ENCODE results near the gene NISCH.

The NISCH gene

GRCh38 chr3:52487788-52488691 lies 32.6 kb downstream of the NISCH start:
- Histone ChIP-seq H3K27me3 (replicated peaks; ENCODE audit: insufficient read depth, low read length) (no peaks in the 10 kb centered on the region), H3K9ac (ENCODE audit: low read length) (no peak overlapping the region), H3K4me2 (ENCODE audit: low read depth, low read length) (no peak overlapping the region), H3F3A (ENCODE audit: insufficient read depth, low read length) (no peaks in the 10 kb centered on the region), H3K4me3 (ENCODE audit: low read length) (no peak overlapping the region), H3K79me2 (ENCODE audit: low read length) (no peaks in the 10 kb centered on the region), H4K20me1 (ENCODE audit: insufficient read depth, low read length) (no peaks in the 10 kb centered on the region), H3K27ac (ENCODE audit: low read length) (no peak overlapping the region), H2AFZ (ENCODE audit: low read length) (no peak overlapping the region), H3K36me3 (replicated peaks; ENCODE audit: insufficient read depth, low read length) (no peaks in the 10 kb centered on the region), H3K4me1 (ENCODE audit: low read length) (no peaks in the 10 kb centered on the region), H3K9me3 (replicated peaks; ENCODE audit: insufficient read depth, low read length) (no peaks in the 10 kb centered on the region), H3K9me2 (replicated peaks; ENCODE audit: insufficient read depth, low read length) (no peaks in the 10 kb centered on the region)
- DNase-seq: no peak
- TF ChIP-seq EZH2phosphoT487 (IDR thresholded peaks at IDR 0.05; ENCODE audit: low read length) (no peak), CTCF (IDR thresholded peaks at IDR 0.05; ENCODE audit: low read length) (no peak), EZH2 (optimal IDR thresholded peaks at IDR 0.05; ENCODE audit: low read depth, low read length) (no peak)

- H3K9me2 ChIP-seq (replicated peaks; ENCODE audit: insufficient read depth, low read length): no peaks in the 10 kb centered on the region
- DNase-seq: no peak
- no peak overlapping the region for H2AFZ ChIP-seq (ENCODE audit: low read length)
- no peak overlapping the region for H3K4me3 ChIP-seq (ENCODE audit: low read length)
- no peaks in the 10 kb centered on the region for H3K9me3 ChIP-seq (replicated peaks; ENCODE audit: insufficient read depth, low read length)
- H3F3A ChIP-seq (ENCODE audit: insufficient read depth, low read length): no peaks in the 10 kb centered on the region
- no peaks in the 10 kb centered on the region for H4K20me1 ChIP-seq (ENCODE audit: insufficient read depth, low read length)
- no peaks in the 10 kb centered on the region for H3K27me3 ChIP-seq (replicated peaks; ENCODE audit: insufficient read depth, low read length)
- H3K27ac ChIP-seq (ENCODE audit: low read length): no peak overlapping the region
- H3K36me3 ChIP-seq (replicated peaks; ENCODE audit: insufficient read depth, low read length): no peaks in the 10 kb centered on the region
- no peaks in the 10 kb centered on the region for H3K79me2 ChIP-seq (ENCODE audit: low read length)
- no peaks in the 10 kb centered on the region for H3K4me1 ChIP-seq (ENCODE audit: low read length)
- TF ChIP-seq EZH2phosphoT487 (IDR thresholded peaks at IDR 0.05; ENCODE audit: low read length) (no peak), CTCF (IDR thresholded peaks at IDR 0.05; ENCODE audit: low read length) (no peak), EZH2 (optimal IDR thresholded peaks at IDR 0.05; ENCODE audit: low read depth, low read length) (no peak)
- H3K9ac ChIP-seq (ENCODE audit: low read length): no peak overlapping the region
- H3K4me2 ChIP-seq (ENCODE audit: low read depth, low read length): no peak overlapping the region
Observed at GRCh38 chr3:52488746-52489145, 33.3 kb downstream of the NISCH start.

- Histone ChIP-seq H3K9me2 (replicated peaks; ENCODE audit: insufficient read depth, low read length) (no peaks in the 10 kb centered on the region), H3K27me3 (replicated peaks; ENCODE audit: insufficient read depth, low read length) (no peaks in the 10 kb centered on the region), H3K79me2 (ENCODE audit: low read length) (no peaks in the 10 kb centered on the region), H2AFZ (ENCODE audit: low read length) (no peak overlapping the region), H4K20me1 (ENCODE audit: insufficient read depth, low read length) (no peaks in the 10 kb centered on the region), H3K36me3 (replicated peaks; ENCODE audit: insufficient read depth, low read length) (no peaks in the 10 kb centered on the region), H3K9ac (ENCODE audit: low read length) (no peak overlapping the region), H3K27ac (ENCODE audit: low read length) (no peak overlapping the region), H3K4me1 (ENCODE audit: low read length) (no peaks in the 10 kb centered on the region), H3K4me3 (ENCODE audit: low read length) (no peak overlapping the region), H3K4me2 (ENCODE audit: low read depth, low read length) (no peak overlapping the region), H3K9me3 (replicated peaks; ENCODE audit: insufficient read depth, low read length) (no peaks in the 10 kb centered on the region), H3F3A (ENCODE audit: insufficient read depth, low read length) (no peaks in the 10 kb centered on the region)
- TF ChIP-seq EZH2 (optimal IDR thresholded peaks at IDR 0.05; ENCODE audit: low read depth, low read length): no peak
- no peak for TF ChIP-seq EZH2phosphoT487 (IDR thresholded peaks at IDR 0.05; ENCODE audit: low read length)
- no peak for TF ChIP-seq CTCF (IDR thresholded peaks at IDR 0.05; ENCODE audit: low read length)
- DNase-seq: no peak
Observed at GRCh38 chr3:52489453-52489852, 34.0 kb downstream of the NISCH start.

Measured in MM.1S (cell line).